Pancreas (tissue), 10 donors: ENCODE results near the gene SLC43A2. TPM values are rescaled to one million over a fixed set of nuclear protein-coding genes. Genes with fewer than 3 reads are reported as not detected.
"Not testable (repeated sequence)": the region's sequence is repeated elsewhere in the genome, so short reads cannot be mapped to it uniquely, and the experiment has no call there.

ENCODE experiments used
- ATAC-seq, 4 donors: fragments of 200-7000 bp; cut with Tn5 transposase; one replicate each; pipeline versions ENCODE4 v1.8.0 to v1.9.1; 2020; ENCODE audit warnings: mild to moderate bottlenecking in 4 of 4, moderate library complexity in 4 of 4
- DNase-seq, 6 donors: peaks; one replicate each; pipeline ENCODE4 v3.0.0-alpha.2; 2020
- FAIRE-seq: peaks from 2 replicates; lab custom pipeline; 2012; peaks lifted over from hg19 to GRCh38; lab: Jason Lieb, UNC
- H3K27ac ChIP-seq, 4 donors: fragments of 200-600 bp; sonication (generic); 1 replicate in 3 of 4; 2 replicates in 1 of 4; pipeline versions ENCODE4 v1.5.0 to v1.8.0; 2020
- H3K27me3 ChIP-seq, 4 donors: fragments of 200-600 bp; one replicate each; pipeline ENCODE4 v1.8.0; 2021
- H3K36me3 ChIP-seq, 3 donors: fragments of 200-600 bp; sonication (generic) in 1 of 3; one replicate each; pipeline versions ENCODE4 v1.5.0 to v1.8.0; 2020 to 2021
- H3K4me1 ChIP-seq, 3 donors: fragments of 200-600 bp; one replicate each; pipeline ENCODE4 v1.8.0; 2021
- H3K4me3 ChIP-seq, 4 donors: fragments of 200-600 bp; sonication (generic) in 2 of 4; one replicate each; pipeline versions ENCODE4 v1.5.0 to v1.8.0; 2020 to 2021
- H3K9me3 ChIP-seq, 4 donors: fragments of 200-600 bp; one replicate each; pipeline ENCODE4 v1.8.0; 2021
- CTCF ChIP-seq, 4 donors: fragments of 200-600 bp; sonication (generic) in 3 of 4; IDR thresholded peaks; one replicate each; pipeline versions ENCODE4 v1.5.0 to v1.8.0; 2021; ENCODE audit warnings: antibody characterized with exemption in 4 of 4
- WGBS, 2 donors: extraction: QIAGEN DNeasy Blood & Tissue Kit; methylation state at CpG; one replicate each; pipeline ENCODE4 v1.1.7; 2013; 5-methylcytosine and 5-hydroxymethylcytosine counted together
- intact Hi-C, 3 donors: fragments of 100-400 bp; cut with DNase I; formaldehyde crosslinking; loops; one replicate each; pipeline versions ENCODE4 v1.11.1 to v1.14.2; 2022
- polyA plus RNA-seq, 2 donors: library from polyadenylated mRNA; stranded (reverse); fragments of 200-250 nt; gene quantifications; one replicate each; pipeline ENCODE4 v1.2.3, GENCODE V29; 2013
- total RNA-seq, 6 donors: library from RNA; stranded (reverse); fragmentation: NEBNext Ultra II Directional in 4 of 6; extraction: Animal tissue kit (Norgen Biotek cat#: 25700) in 4 of 6; gene quantifications; one replicate each; pipeline versions ENCODE4 v1.2.1 to v1.2.4, GENCODE V29; 2021 to 2023
- donor health status: healthy with polysubstance abuse.
- donor health status: DM: no; HTN: no; CAD: no; lungs with moderate emphysema.
- donor health status: DM: no; HTN: no; CAD: no.
- donor health status: control.
- donor health status: control.
- donor health status: Bipolar disorder and iron deficiency.
- donor health status: DM: yes; HTN: yes; CAD: no.
- donor health status: DM: no; HTN: no; CAD: no.
- donor health status: DM: no; HTN: no; CAD: no.
- donor health status: DM: yes; HTN: yes; CAD: no.

The SLC43A2 gene
- total and polyA plus RNA-seq, 8 donors = 2.6 to 14.5 (median 9.8) TPM

DNA sequence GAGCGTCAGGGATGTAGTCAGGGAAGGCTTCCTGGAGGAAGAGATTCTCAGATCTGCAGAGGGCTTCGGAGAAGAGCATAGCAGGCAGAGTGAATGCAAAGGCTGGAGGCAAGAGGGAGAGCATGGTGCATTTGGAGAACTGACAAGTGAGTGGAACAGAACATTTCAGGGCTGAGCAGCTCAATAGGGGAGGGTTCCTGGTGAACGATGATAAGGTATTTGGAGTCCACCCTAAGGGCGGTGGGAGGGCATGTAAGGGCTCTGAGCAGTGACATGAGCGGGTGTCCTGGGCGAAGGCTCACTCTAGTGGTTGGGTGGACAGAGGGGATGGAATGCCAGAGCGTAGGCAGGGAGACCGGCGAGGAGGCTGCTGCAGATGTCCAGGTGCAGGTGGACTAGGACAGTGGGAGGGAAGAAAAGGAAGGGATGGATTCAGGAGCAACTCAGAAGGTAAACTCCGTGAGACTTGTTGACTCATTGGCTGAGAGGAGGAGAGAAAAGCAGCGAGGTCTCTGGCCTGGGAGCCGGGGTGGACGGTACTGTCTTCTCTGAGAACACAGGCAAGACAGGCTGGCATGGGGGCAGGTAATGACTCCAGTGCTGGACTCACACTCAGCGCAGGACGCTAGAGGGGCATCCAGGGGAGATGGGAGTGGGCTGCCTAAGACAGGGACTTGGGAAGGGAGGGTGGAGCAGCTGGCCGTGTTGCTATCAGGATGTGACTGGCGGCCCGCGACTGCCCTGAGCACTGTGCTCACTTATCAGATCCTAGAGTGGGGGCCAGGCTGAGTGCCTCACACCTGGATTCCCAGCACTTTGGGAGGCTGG, 64.6 kb downstream of the SLC43A2 start:
- Histone ChIP-seq H3K27ac (no peak overlapping the region), H3K4me1 (peaks cover 0 to 5% (median 0%) of the 10 kb centered on the region in 3 donors), H3K4me3 (no peak overlapping the region), H3K9me3 (no peaks in the 10 kb centered on the region), H3K27me3 (no peaks in the 10 kb centered on the region), H3K36me3 (no peaks in the 10 kb centered on the region)
- TF ChIP-seq CTCF (IDR thresholded peaks at IDR 0.05) = no peak
- WGBS, 2 donors = 59 to 63% methylated on average over 19 of the region's 19 CpGs
- intact Hi-C loops = no loop called here
- FAIRE-seq (no peak), DNase-seq (peak in 1 of 6 donors; percentile 57), ATAC-seq (no peak)

DNA sequence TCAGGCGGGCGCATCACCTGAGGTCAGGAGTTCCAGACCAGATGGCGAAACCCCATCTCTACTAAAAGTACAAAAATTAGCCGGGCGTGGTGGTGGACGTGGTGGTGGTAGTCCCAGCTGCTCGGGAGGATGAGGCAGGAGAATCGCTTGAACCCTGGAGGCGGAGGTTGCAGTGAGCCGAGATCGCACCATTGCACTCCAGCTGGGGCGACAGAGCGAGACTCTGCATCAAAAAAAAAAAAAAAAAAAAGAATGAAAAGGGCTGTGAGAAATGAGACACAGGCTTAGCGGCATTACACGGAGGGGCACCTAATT, 65.2 kb downstream of the SLC43A2 start:
- H3K9me3 ChIP-seq, FAIRE-seq, DNase-seq, H3K4me1 ChIP-seq, intact Hi-C loops, H3K27me3 ChIP-seq, H3K4me3 ChIP-seq, ATAC-seq, H3K27ac ChIP-seq, H3K36me3 ChIP-seq: not testable (repeated sequence)
- 76 to 82% methylated on average over 15 of the region's 15 CpGs for WGBS, 2 donors

- FAIRE-seq = no peak
- Histone ChIP-seq H3K4me3 (peak overlapping the region; percentile 66 to 92 (median 76)), H3K36me3 (no peaks in the 10 kb centered on the region), H3K27me3 (no peaks in the 10 kb centered on the region), H3K9me3 (no peaks in the 10 kb centered on the region), H3K27ac (peak overlapping the region; percentile 48 to 75 (median 69)), H3K4me1 (peaks cover 0 to 5% (median 0%) of the 10 kb centered on the region in 3 donors)
- DNase-seq = peak in 3 of 6 donors; percentile 45 to 73 (median 54)
- no peak for TF ChIP-seq CTCF (IDR thresholded peaks at IDR 0.05)
- peak; percentile 11 to 57 (median 28) for ATAC-seq
- intact Hi-C loops = no loop called here
- WGBS, 2 donors = 1% methylated on average over 46 to 62 of the region's 62 CpGs
Observed at GRCh38 chr17:1562176-1562643, 66.4 kb downstream of the SLC43A2 start.

GRCh38 chr17:1561420-1562175, 67.0 kb downstream of the SLC43A2 start:
- DNase-seq (peak in 3 of 6 donors; percentile 40 to 74 (median 59)), FAIRE-seq (no peak), ATAC-seq (peak; percentile 30 to 60 (median 52))
- H3K4me1 ChIP-seq = peaks cover 0 to 5% (median 0%) of the 10 kb centered on the region in 3 donors
- 2 to 3% methylated on average over 47 of the region's 47 CpGs for WGBS, 2 donors
- no peaks in the 10 kb centered on the region for H3K27me3 ChIP-seq
- H3K36me3 ChIP-seq = no peaks in the 10 kb centered on the region
- TF ChIP-seq CTCF (IDR thresholded peaks at IDR 0.05) = no peak
- no peaks in the 10 kb centered on the region for H3K9me3 ChIP-seq
- H3K27ac ChIP-seq = peak overlapping the region; percentile 48 to 75 (median 69)
- peak overlapping the region; percentile 66 to 92 (median 76) for H3K4me3 ChIP-seq
- intact Hi-C loops = no loop called here

- intact Hi-C loops = no loop called here
- no peaks in the 10 kb centered on the region for H3K36me3 ChIP-seq
Observed at GRCh38 chr17:1560858-1561355, 67.7 kb downstream of the SLC43A2 start.

More at GRCh38 chr17:1560858-1561355, 67.7 kb downstream of the SLC43A2 start:
- 50 to 70% methylated on average over 7 of the region's 7 CpGs for whole genome bisulfite sequencing, 2 donors
- H3K27ac ChIP-seq = no peak overlapping the region
- no peaks in the 10 kb centered on the region for H3K9me3 ChIP-seq
- H3K27me3 ChIP-seq = no peaks in the 10 kb centered on the region
- FAIRE-seq (no peak), DNase-seq (no peak), ATAC-seq (no peak)
- no peak for TF ChIP-seq CTCF (IDR thresholded peaks at IDR 0.05)
- H3K4me3 ChIP-seq = peak overlapping the region in 2 of 4 donors; percentile 79 to 92
- H3K4me1 ChIP-seq = peaks cover 0 to 5% (median 0%) of the 10 kb centered on the region in 3 donors
